ENCODE measurements around the gene NAPA. TPM values are rescaled to one million over a fixed set of nuclear protein-coding genes. Genes with fewer than 3 reads are reported as not detected.

NAPA gene
- total RNA-seq, 4 donors from 2014 or later = 146 to 354 (median 213) TPM

GRCh38 chr19:47538812-47539211 lies 23.9 kb upstream of the NAPA start:
- no peaks in the 10 kb centered on the region for H3K4me1 ChIP-seq
- intact Hi-C loops (cut with DNase I) = no loop called here
- no peaks in the 10 kb centered on the region for H3K9me3 ChIP-seq
- DNase-seq = no peak
- H3K27ac ChIP-seq = no peak overlapping the region
- H3K27me3 ChIP-seq = no peaks in the 10 kb centered on the region
- TF ChIP-seq, protein P1, sequence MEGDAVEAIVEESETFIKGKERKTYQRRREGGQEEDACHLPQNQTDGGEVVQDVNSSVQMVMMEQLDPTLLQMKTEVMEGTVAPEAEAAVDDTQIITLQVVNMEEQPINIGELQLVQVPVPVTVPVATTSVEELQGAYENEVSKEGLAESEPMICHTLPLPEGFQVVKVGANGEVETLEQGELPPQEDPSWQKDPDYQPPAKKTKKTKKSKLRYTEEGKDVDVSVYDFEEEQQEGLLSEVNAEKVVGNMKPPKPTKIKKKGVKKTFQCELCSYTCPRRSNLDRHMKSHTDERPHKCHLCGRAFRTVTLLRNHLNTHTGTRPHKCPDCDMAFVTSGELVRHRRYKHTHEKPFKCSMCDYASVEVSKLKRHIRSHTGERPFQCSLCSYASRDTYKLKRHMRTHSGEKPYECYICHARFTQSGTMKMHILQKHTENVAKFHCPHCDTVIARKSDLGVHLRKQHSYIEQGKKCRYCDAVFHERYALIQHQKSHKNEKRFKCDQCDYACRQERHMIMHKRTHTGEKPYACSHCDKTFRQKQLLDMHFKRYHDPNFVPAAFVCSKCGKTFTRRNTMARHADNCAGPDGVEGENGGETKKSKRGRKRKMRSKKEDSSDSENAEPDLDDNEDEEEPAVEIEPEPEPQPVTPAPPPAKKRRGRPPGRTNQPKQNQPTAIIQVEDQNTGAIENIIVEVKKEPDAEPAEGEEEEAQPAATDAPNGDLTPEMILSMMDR (IDR thresholded peaks at IDR 0.05) = no peak
- no peak for TF ChIP-seq POLR2A (IDR thresholded peaks at IDR 0.05)
- 85 to 95% methylated on average over 5 of the region's 5 CpGs for WGBS, 2 donors
- H3K4me3 ChIP-seq (replicated peaks in 1 of 3) = no peak overlapping the region
- no peaks in the 10 kb centered on the region for H3K36me3 ChIP-seq

GRCh38 chr19:47537493-47537892 lies 22.6 kb upstream of the NAPA start:
- Histone ChIP-seq H3K27me3 (no peaks in the 10 kb centered on the region), H3K27ac (no peak overlapping the region), H3K4me3 (replicated peaks in 1 of 3) (no peak overlapping the region), H3K4me1 (no peaks in the 10 kb centered on the region), H3K9me3 (no peaks in the 10 kb centered on the region), H3K36me3 (no peaks in the 10 kb centered on the region)
- intact Hi-C loops (cut with DNase I) = no loop called here
- no peak for TF ChIP-seq POLR2A (IDR thresholded peaks at IDR 0.05)
- TF ChIP-seq, protein P1 (IDR thresholded peaks at IDR 0.05) = no peak
- WGBS, 2 donors = 93 to 99% methylated on average over 4 of the region's 4 CpGs
- no peak for DNase-seq

DNA sequence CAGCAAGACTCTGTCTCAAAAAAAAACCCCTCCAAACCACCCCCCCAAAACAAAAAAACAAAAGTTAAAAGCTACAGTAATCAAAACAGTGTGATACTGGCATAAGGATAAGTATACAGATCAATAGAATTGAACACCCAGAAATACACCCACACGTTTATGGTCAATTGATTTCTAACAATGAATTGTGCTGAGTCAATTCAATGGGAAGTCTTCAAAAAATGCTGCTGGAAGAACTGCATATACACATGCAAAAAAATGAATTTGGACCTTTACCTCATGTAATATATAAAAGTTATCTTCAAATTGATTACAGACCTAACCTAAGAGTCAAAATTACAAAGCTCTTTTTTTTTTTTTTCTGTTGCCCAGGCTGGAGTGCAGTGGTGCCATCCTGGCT lies 19.8 kb upstream of the NAPA start:
- intact Hi-C loops (cut with DNase I) = no loop called here
- TF ChIP-seq, protein P1 (IDR thresholded peaks at IDR 0.05) = no peak
- TF ChIP-seq POLR2A (IDR thresholded peaks at IDR 0.05) = no peak
- Histone ChIP-seq H3K4me3 (replicated peaks in 1 of 3) (no peak overlapping the region), H3K4me1 (no peaks in the 10 kb centered on the region), H3K36me3 (no peaks in the 10 kb centered on the region), H3K9me3 (no peaks in the 10 kb centered on the region), H3K27ac (no peak overlapping the region), H3K27me3 (no peaks in the 10 kb centered on the region)
- no peak for DNase-seq
- 78 to 88% methylated on average over 1 of the region's 1 CpG for WGBS, 2 donors

DNA sequence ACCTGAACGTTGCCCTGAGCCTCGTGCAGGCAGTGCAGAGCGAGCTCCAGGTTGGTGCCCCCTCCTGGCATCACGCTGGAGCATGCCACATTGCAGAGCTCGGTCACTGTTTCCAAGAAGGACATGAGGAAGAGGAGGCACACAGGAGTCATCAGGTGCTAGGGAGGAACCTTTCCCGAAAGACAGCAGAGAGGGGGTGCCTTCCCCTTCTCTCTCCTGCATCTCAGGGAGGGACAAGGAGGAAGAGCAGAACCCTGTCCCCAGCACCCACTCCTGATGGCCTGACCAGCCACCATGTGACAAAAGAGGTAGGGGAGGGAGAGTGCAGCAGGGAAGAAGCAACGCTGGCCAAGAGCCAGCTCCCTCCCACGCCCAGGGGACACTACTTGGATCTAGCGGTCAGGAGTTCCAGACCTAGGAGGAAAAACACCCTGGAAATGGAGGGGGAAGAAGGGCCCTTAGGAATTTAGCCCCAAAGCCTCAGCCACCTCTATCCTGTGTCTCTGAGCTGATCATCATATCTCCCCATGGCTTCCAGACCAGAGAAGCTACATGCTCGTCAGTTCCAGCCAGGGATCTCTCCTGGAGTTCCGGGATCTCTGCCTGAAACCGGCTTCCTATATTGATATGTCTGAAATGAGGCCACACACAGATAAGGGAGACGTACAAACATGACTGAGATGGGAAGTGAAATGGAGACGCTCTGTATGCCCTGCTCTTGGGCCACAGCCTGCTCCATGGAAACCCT lies 17.0 kb upstream of the NAPA start:
- H3K9me3 ChIP-seq = no peaks in the 10 kb centered on the region
- 66 to 71% methylated on average over 7 to 13 of the region's 14 CpGs for WGBS, 2 donors
- no peak for DNase-seq
- no peak overlapping the region for H3K27ac ChIP-seq
- TF ChIP-seq POLR2A (IDR thresholded peaks at IDR 0.05) = no peak
- TF ChIP-seq, protein P1 (IDR thresholded peaks at IDR 0.05) = no peak
- no peaks in the 10 kb centered on the region for H3K27me3 ChIP-seq
- intact Hi-C loops (cut with DNase I) = no loop called here
- no peak overlapping the region for H3K4me3 ChIP-seq (replicated peaks in 1 of 3)
- H3K4me1 ChIP-seq = no peaks in the 10 kb centered on the region
- H3K36me3 ChIP-seq = no peaks in the 10 kb centered on the region

DNA sequence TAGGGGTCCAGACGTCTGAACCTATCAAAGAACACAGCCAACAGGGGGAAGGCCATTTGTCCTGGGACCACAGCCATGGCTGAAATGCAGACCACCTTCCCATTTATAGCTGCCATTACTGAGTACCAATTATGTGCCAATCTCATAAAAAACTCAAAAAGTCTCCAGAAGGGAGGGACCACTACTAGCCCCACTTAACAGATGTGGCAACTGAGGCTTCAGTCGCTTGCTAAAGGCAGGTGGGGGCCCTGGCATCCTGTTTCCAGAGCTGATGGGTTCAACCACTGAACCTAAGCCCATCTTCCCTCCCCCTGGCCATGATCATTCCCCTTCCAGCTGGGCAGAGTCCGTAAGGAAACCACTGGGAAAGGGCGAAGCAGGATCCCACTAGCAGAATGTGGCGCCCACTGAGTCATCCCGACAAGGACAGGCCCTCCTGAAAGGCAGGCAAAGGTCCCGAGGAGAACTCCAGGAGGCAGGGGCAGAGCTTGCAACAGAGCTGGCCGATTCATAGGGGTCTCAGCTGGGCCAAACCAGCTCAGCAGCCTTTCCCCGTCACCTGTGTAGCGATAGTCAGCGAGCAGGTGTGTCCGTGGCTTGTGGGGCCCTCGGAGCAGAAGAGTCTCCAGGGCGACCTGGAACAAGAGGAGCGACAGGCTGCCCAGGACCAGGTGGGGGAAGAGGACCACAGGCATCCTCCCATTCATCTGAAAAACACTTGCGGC lies 14.3 kb upstream of the NAPA start:
- H3K9me3 ChIP-seq = no peaks in the 10 kb centered on the region
- peaks cover 0 to 4% of the 10 kb centered on the region in 2 donors for H3K4me1 ChIP-seq
- no peaks in the 10 kb centered on the region for H3K27me3 ChIP-seq
- DNase-seq = no peak
- no peak overlapping the region for H3K4me3 ChIP-seq (replicated peaks in 1 of 3)
- 84 to 86% methylated on average over 4 to 11 of the region's 16 CpGs for WGBS, 2 donors
- H3K36me3 ChIP-seq = no peaks in the 10 kb centered on the region
- intact Hi-C loops (cut with DNase I) = no loop called here
- TF ChIP-seq, protein P1 (IDR thresholded peaks at IDR 0.05) = no peak
- no peak for TF ChIP-seq POLR2A (IDR thresholded peaks at IDR 0.05)
- H3K27ac ChIP-seq = no peak overlapping the region

All from thyroid gland (tissue), 4 donors.